Caco-2 (cell line): Measurements from ENCODE around the gene NECAP2. TPM values are rescaled to one million over a fixed set of nuclear protein-coding genes. Genes with fewer than 3 reads are reported as not detected.
"Not testable (repeated sequence)": the region's sequence is repeated elsewhere in the genome, so short reads cannot be mapped to it uniquely, and the experiment has no call there.

Experiments
- BruUV-seq: library from RNA; stranded (reverse); fragments of 400-500 nt; replicated peaks from 2 replicates; lab custom pipeline; 2021; lab: Mats Ljungman, UMichigan
- CTCF ChIA-PET: fragments of 300-600 bp; sonication (Branson Sonifier 250); formaldehyde crosslinking; loops from one replicate; lab custom pipeline; 2022; ENCODE audit warnings: antibody characterized with exemption; lab: Charles Lee
- POLR2A ChIA-PET: fragments of 300-600 bp; sonication (Branson Sonifier 250); formaldehyde crosslinking; loops from one replicate; lab custom pipeline; 2022; ENCODE audit warnings: antibody characterized with exemption; lab: Charles Lee
- DNase-seq, 2 experiments: peaks; one replicate each; pipeline versions ENCODE4 v3.0.0 to v3.0.0-alpha.2; 2020 to 2022
- H3K27me3 ChIP-seq: replicated peaks from 2 replicates; pipeline ENCODE4 v1.6.0; 2011; ENCODE audit warnings: low read length; ENCODE audit not compliant: control insufficient read depth, insufficient read depth
- H3K36me3 ChIP-seq: 2 replicates; pipeline ENCODE4 v1.5.1; 2011; ENCODE audit warnings: low read length; ENCODE audit not compliant: control insufficient read depth, insufficient read depth
- H3K4me1 ChIP-seq: fragments of 250-450 bp; sonication (Bioruptor Pico); 2 replicates; pipeline ENCODE4 v1.5.1; 2020; ENCODE audit warnings: mild to moderate bottlenecking
- H3K4me3 ChIP-seq: 2 replicates; pipeline ENCODE4 v1.5.1; 2011; ENCODE audit warnings: low read depth, mild to moderate bottlenecking, control low read depth, low read length
- H3K9me3 ChIP-seq: fragments of 250-450 bp; sonication (Bioruptor Pico); 2 replicates; pipeline ENCODE4 v1.5.1; 2020; ENCODE audit warnings: mild to moderate bottlenecking, moderate library complexity
- H3K27ac Mint-ChIP-seq: one replicate; pipeline ENCODE4 v1.8.0; 2022; ENCODE audit warnings: mixed read lengths; ENCODE audit not compliant: unreplicated experiment
- H3K27me3 Mint-ChIP-seq: one replicate; pipeline ENCODE4 v1.8.0; 2022; ENCODE audit warnings: mixed read lengths; ENCODE audit not compliant: insufficient read depth, unreplicated experiment
- H3K36me3 Mint-ChIP-seq: one replicate; pipeline ENCODE4 v1.8.0; 2022; ENCODE audit warnings: mild to moderate bottlenecking, mixed read lengths; ENCODE audit not compliant: insufficient read depth, unreplicated experiment
- H3K4me1 Mint-ChIP-seq: one replicate; pipeline ENCODE4 v1.8.0; 2022; ENCODE audit warnings: low read depth, mixed read lengths; ENCODE audit not compliant: unreplicated experiment
- H3K4me3 Mint-ChIP-seq: one replicate; pipeline ENCODE4 v1.8.0; 2022; ENCODE audit warnings: mild to moderate bottlenecking, moderate library complexity, mixed read lengths; ENCODE audit not compliant: unreplicated experiment
- H3K9me3 Mint-ChIP-seq: one replicate; pipeline ENCODE4 v1.8.0; 2022; ENCODE audit warnings: mixed read lengths; ENCODE audit not compliant: unreplicated experiment
- intact Hi-C: fragments of 100-400 bp; cut with micrococcal nuclease; formaldehyde crosslinking; loops from one replicate; pipeline ENCODE4 v1.10.0; 2022; ENCODE audit not compliant: unreplicated experiment
- total RNA-seq: library from RNA; stranded (reverse); gene quantifications from 2 replicates; pipeline ENCODE4 v1.2.3, GENCODE V29; 2022
- TF ChIP-seq, protein P1 (sequence below), 2 experiments: fragments of 200-600 bp in 1 of 2; IDR thresholded peaks; 1 replicate in 1 of 2; 2 replicates in 1 of 2; pipeline versions ENCODE4 v1.5.1 to v1.8.0; 2011 to 2022; ENCODE audit warnings: antibody characterized with exemption in 1 of 2, control low read depth in 1 of 2, inconsistent platforms in 1 of 2, low read depth in 1 of 2, low read length in 1 of 2, mild to moderate bottlenecking in 1 of 2, moderate library complexity in 1 of 2; ENCODE audit not compliant: insufficient read depth in 1 of 2, severe bottlenecking in 1 of 2, unreplicated experiment in 1 of 2

Gene NECAP2
- total RNA-seq, 1 experiment from 2014 or later = 29.4 TPM

DNA sequence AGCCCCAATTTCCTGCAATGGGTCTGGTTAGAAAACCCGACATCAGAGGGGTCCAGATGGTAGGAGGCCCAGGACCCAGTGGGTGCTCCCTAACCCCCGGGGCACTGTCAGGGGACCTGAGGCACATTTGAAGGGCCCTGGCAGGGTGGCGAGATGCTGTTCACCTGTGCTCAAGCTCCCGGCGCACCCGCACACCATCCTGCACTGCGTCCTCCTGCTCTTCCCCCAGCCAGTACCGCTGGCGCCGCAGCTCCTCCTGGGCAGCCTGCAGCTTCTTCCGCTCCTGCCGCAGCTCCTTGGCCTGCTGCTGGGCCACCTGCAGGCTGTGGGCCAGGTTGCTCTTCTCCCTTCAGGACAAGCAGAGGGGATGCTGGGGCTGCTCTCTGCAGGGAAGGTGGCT lies 37.6 kb downstream of the NECAP2 start:
- Mint-ChIP-seq H3K4me1 (no peaks in the 10 kb centered on the region), H3K27ac (no peak overlapping the region), H3K27me3 (no peaks in the 10 kb centered on the region), H3K4me3 (no peak overlapping the region), H3K9me3 (no peaks in the 10 kb centered on the region), H3K36me3 (peaks cover 5% of the 10 kb centered on the region)
- no peaks in the 10 kb centered on the region for H3K4me1 ChIP-seq
- ChIA-PET POLR2A (interaction anchor here (0.6 kb wide), 1 partner anchor 38 kb away, joined by 3 read pairs; no protein-coding TSS in a partner anchor), CTCF (interaction anchor here (0.7 kb wide), 1 partner anchor 405 kb away, joined by 3 read pairs; no protein-coding TSS in a partner anchor)
- H3K4me3 ChIP-seq = no peak overlapping the region
- no peaks in the 10 kb centered on the region for H3K36me3 ChIP-seq
- TF ChIP-seq, protein P1, sequence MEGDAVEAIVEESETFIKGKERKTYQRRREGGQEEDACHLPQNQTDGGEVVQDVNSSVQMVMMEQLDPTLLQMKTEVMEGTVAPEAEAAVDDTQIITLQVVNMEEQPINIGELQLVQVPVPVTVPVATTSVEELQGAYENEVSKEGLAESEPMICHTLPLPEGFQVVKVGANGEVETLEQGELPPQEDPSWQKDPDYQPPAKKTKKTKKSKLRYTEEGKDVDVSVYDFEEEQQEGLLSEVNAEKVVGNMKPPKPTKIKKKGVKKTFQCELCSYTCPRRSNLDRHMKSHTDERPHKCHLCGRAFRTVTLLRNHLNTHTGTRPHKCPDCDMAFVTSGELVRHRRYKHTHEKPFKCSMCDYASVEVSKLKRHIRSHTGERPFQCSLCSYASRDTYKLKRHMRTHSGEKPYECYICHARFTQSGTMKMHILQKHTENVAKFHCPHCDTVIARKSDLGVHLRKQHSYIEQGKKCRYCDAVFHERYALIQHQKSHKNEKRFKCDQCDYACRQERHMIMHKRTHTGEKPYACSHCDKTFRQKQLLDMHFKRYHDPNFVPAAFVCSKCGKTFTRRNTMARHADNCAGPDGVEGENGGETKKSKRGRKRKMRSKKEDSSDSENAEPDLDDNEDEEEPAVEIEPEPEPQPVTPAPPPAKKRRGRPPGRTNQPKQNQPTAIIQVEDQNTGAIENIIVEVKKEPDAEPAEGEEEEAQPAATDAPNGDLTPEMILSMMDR (IDR thresholded peaks at IDR 0.05; ENCODE audit: insufficient read depth in 1 of 2, low read depth in 1 of 2, low read length in 1 of 2, severe bottlenecking in 1 of 2, unreplicated experiment in 1 of 2) = no peak
- no peaks in the 10 kb centered on the region for H3K27me3 ChIP-seq
- no peak for DNase-seq
- intact Hi-C loops = no loop called here
- H3K9me3 ChIP-seq = no peaks in the 10 kb centered on the region
- no TSS peak for BruUV-seq

GRCh38 chr1:16483146-16483545 lies 42.6 kb downstream of the NECAP2 start:
- CTCF ChIA-PET, H3K36me3 ChIP-seq, H3K36me3 Mint-ChIP-seq, H3K4me1 ChIP-seq, H3K27ac Mint-ChIP-seq, POLR2A ChIA-PET, BruUV-seq, H3K4me3 Mint-ChIP-seq, DNase-seq, H3K9me3 ChIP-seq, H3K27me3 ChIP-seq, intact Hi-C loops, H3K4me3 ChIP-seq, H3K27me3 Mint-ChIP-seq, H3K9me3 Mint-ChIP-seq, H3K4me1 Mint-ChIP-seq: not testable (repeated sequence)

DNA sequence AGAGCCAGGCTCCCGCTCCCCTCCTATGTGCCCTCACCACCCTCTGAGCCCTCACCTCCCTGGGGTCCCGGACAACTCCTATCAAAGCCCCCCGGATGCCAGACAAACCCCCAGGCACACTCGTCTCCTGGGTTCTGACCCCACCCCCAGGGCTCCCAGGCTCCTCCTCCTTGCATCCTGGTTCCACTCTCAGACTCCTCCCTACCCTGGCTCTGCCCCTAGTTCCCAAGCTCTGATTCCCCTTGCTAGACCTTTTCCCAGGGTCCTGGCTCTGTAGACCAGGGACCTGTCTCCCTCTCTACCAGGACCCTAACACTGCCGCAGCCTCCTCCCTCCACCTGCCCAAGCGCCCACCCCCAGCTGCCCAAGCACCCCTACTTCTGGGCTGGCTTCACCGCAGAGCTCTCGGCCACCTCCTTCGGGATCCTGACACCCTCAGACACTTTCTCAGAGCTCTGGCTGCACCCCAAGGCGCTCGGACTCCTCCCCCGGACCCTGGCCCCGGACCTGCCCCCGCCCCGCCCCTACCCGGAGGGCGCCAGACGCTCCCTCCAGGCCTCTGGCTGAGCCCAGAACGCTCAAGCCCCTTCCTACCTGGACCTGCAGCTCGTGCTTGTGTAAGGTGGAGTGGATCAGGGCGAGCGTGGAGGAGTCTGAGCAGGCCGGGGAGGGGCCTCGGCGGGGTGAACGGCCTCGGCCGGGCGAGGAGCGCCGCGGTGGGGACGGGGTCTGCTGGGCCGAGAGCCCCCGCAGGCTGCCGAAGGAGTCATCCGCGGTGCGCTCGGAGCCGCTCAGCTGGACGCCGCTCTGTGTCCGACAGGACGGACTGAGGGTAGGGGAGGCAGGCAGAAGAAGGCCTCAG lies 43.3 kb downstream of the NECAP2 start:
- H3K27me3 Mint-ChIP-seq, H3K4me1 Mint-ChIP-seq, intact Hi-C loops, CTCF ChIA-PET, H3K27me3 ChIP-seq, DNase-seq, H3K36me3 Mint-ChIP-seq, H3K36me3 ChIP-seq, H3K27ac Mint-ChIP-seq, BruUV-seq, H3K9me3 ChIP-seq, H3K4me3 Mint-ChIP-seq, H3K9me3 Mint-ChIP-seq, H3K4me1 ChIP-seq, POLR2A ChIA-PET, H3K4me3 ChIP-seq: not testable (repeated sequence)

DNA sequence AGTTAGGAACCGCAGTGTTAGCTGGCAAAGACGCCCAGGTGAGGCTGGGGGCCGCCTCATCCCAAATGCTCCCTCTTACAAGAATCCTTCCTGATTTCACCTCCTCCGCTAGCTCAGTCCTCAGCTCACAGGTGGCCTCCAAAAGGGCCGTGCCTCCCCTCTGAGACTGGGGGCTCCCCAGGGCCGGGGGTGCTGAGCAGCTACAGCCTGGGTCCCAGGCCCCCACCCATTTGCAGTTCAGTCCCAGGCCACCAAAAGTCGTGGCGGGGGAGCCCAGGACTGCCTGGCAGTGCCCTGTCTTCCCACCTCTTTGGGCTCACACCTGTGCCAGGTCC lies 43.9 kb downstream of the NECAP2 start:
- Mint-ChIP-seq H3K4me3 (no peak overlapping the region), H3K36me3 (peaks cover 6% of the 10 kb centered on the region), H3K4me1 (no peaks in the 10 kb centered on the region), H3K9me3 (no peaks in the 10 kb centered on the region), H3K27me3 (no peaks in the 10 kb centered on the region), H3K27ac (no peak overlapping the region)
- no peak for DNase-seq
- Histone ChIP-seq H3K9me3 (no peaks in the 10 kb centered on the region), H3K36me3 (no peaks in the 10 kb centered on the region), H3K4me3 (no peak overlapping the region), H3K4me1 (no peaks in the 10 kb centered on the region), H3K27me3 (no peaks in the 10 kb centered on the region)
- ChIA-PET POLR2A (no interaction called here), CTCF (no interaction called here)
- TF ChIP-seq, protein P1 (IDR thresholded peaks at IDR 0.05; ENCODE audit: insufficient read depth in 1 of 2, low read depth in 1 of 2, low read length in 1 of 2, severe bottlenecking in 1 of 2, unreplicated experiment in 1 of 2) = no peak
- no TSS peak for BruUV-seq
- intact Hi-C loops = no loop called here
